NCI-H2081 (cell line): ENCODE measurements around the gene KCTD3.

Source experiments
- DNase-seq, 2 experiments: peaks; one replicate each; lab custom pipeline; 2025; lab: John Stamatoyannopoulos, UW

KCTD3 gene

DNA sequence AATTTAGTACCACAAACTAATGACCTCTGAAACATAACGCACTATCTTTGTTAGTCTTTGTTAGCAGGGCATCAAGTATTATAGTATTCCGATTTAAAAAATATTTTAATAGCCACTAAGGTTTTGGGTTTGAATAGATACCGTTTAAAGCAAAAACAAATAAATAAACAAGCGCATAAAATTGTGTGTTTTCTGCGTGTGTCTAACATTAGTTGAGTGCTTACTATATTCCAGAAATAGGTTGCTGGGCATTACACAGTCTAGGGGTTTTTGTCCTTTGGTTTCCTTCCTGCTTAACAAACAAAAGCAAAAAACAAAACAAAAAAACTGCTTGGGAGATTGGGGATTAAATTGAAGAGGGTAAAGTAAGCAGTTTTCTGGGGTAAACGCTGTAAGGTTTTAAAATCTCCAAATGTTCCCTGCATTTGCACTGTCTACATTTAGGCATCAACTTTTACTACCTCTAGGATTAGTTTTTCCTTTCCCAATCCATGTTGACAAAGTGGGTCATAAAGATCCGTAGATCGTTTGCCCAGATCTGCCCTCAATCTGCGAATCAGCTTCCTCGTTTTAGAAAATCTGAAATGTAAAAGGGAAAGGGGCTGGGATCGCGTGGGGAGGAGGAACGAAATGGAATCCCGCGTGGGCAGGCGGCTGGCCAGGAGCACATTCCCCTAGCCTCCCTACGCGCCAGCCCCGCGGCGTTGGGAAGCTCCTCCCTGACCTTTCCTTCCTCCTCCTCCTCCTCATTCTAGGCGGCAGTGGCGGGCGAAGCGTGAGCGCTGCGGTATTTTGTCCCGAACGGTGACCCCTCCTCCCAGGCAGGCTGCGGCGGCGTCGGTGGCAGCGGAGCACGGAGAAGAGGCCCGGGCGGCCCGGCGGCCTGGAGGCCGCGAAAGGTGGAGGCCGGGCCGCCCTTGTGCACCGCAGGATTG is at the start of gene KCTD3:
TSS of gene KCTD3 (plus strand) at position 749 of the 935 bp plus-strand sequence. CDS start 382 bp downstream, outside the sequence.
- DNase-seq: peak; percentile 67 to 80

DNA sequence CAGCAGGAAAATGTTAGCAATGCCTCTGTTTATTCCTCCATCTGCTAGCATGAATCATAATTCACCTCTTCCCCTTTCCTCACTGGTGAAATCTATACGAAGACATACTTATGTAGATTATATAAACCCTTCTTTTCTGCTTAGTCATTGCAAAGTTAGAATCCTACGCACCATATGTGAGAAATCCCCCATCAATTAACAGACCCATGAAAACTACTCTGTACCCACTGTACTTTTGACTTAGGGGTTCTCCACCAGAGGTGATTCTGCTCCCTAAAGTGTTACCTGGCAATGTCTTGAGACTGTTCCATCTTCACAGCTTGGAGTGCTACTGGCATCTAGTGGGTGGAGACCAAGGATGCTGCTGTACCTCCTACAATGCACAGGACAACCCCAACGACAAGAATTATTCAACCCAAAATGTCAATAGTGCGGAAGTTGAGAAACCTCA is 49.6 kb upstream of the KCTD3 start:
- peak in 1 of 2 experiments; percentile 65 for DNase-seq

DNA sequence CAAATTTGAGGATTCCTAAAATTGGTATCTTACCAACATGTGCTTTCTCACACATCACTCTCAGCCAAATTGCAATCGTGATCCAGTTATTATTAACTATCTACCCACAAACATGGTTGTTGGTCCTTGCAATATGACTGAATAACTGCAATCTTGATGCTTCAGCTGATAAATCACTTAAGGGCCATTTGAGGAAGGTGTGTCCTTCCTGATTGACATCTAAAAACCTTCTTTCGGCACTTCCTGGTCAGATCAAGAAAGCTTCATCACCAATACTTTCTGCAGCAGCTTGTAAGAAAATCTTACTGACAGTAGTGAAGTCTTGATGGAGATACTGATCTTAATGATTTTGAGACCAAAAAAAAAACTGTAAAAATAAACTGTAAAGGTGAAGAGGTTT is 48.5 kb upstream of the KCTD3 start:
- DNase-seq: no peak

DNA sequence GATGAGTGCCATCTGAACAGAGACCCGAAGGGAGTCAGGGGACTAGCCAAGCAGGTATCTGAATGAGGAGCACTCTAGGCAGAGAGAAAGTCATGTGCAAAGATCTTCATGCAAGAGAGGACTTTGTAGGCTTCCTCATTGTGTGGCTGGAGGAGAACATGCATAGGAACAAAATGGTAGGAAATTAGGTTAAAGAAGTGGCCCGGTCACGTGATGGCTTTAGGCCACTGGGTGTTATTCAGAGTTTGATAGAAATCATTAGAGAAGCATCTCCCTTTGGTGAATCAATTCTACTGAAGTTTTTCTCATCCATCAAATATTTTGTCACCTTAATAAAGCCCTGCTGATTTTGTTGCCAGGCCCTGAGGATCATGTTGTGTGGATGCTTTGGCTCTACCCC is 45.8 kb upstream of the KCTD3 start:
- DNase-seq: no peak

DNA sequence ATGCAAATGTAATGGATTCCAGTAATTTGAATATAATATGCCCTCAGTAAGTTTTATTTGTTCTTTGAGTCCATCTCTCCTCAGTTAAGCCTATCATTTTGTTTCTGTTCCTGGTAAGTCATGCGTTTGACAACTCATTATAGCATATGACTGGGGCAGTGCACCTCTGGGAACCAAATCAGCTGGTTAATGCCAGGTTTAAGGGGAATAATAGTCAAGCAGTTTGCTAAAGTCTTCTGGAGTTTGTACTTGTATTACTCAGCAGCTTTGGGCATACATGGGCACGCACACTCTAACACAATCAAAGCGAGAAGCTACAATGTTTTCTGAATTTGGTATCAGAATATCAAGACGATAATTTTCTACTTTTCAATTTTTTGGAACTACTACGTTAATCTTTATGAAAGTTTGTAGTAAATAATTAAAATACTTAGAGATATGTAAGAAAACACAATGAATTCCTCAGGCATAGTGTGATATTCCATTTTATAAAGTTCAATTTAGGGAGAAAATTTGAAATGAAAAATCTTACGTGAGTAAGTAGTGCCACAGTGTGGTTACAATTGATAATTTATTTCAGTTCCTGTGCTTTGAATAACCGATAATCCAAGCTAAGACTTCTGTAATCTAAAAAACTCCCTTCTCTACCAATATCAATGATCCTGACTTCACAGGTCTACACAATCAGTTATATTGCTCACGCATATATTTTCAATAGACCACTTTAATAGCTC is 43.8 kb upstream of the KCTD3 start:
- peak; percentile 20 to 30 for DNase-seq

DNA sequence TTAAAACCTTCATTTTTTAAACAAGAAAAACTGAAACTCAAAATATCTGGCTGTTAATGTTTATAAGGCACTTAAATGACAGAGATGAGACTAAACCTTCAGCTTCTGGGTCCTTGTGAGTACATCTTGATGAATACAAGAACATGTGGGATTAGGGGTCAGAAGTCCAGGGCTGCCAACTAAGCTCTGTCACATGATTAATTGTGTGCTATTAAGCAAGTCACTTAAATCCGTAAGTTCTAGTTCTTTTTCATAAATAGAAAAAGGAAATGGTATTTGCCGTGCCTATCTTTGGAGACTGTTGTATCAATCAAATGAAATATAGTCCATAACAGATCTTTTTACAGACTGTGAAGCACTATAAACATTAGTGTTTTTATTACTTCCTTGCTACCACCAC is 43.2 kb upstream of the KCTD3 start:
- DNase-seq: no peak

DNA sequence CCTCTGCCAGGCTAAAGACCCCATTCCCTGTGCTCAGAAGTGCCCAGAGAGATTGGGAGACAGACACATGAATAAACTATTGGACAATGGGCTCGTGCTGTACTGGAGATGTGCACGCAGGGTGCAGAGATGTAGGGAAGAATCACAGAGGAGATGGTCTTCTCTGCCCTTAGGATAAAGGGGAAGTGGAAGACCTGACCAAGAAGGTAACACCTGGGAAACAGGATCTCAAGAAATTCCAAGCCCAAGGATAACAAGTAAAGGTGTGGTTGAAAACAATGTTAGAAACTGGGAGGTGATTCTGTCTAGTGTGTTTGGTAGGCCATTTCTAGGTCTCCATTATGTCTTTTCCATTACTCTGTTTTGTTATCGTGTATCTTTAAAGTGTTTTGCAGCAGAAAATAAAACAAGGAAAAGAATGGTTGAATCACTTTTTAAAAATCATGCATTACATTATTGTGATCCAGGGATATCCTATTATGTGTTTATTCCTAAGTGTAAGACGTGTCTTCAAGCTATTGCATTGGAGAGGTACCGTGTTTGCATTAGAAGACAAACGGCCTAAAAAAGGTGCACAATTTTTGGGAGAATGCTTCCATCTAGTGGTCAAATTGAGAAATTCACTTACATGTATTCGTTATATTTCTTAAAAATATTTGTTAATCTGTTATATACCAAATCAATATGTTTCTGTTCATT is 40.8 kb upstream of the KCTD3 start:
- DNase-seq: peak; percentile 62 to 73

DNA sequence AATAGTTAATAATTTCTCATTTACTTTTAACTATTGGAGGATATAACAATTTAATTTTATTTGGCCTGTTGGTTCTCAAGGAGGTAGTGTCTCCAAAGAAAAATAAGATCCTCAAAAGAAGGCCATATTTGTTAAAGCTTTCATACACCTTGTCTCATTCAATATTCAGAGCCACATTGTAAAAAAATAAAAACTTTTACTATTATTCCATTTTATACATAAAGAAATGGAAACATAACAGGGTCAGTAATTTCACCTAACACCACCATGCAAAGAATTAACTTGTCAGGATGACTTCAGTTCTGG is 40.3 kb upstream of the KCTD3 start:
- DNase-seq: no peak

DNA sequence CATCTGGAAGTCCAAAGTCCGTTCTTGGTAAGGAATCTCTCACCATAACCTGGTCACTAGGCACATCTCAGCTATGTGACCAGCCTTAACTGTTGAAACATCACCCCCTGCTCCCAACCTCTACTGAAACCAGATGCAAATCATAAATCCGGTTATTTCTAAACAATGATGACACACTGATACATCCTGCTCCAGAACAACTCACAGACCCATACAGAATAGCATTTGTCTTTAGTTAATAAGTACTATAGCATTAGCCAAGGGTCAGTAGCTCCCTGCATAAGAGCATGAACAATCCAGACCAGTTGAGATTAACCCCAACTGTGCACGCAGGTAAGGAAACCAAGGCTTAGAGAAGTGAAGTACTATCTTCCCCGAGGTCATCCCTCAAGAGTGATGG is 38.0 kb upstream of the KCTD3 start:
- no peak for DNase-seq

DNA sequence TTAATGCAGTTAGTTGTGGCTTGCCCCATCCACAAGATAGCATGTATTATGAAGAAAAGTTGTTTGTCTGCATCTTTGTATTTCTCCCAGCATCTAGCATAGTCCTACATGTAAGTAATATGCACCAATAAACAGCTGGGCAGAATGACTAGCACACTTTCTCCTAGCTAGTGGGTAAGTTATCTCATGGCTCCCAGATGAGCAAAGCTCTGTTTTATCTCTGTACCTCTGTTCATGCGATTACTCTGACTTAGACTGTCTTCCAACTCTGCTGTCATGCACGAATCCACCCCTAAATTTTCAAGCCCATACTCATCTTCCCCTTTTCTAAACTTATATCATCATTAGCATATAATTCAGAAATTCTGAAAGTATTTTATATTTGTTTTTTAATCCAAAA is 37.5 kb upstream of the KCTD3 start:
- DNase-seq: no peak

DNA sequence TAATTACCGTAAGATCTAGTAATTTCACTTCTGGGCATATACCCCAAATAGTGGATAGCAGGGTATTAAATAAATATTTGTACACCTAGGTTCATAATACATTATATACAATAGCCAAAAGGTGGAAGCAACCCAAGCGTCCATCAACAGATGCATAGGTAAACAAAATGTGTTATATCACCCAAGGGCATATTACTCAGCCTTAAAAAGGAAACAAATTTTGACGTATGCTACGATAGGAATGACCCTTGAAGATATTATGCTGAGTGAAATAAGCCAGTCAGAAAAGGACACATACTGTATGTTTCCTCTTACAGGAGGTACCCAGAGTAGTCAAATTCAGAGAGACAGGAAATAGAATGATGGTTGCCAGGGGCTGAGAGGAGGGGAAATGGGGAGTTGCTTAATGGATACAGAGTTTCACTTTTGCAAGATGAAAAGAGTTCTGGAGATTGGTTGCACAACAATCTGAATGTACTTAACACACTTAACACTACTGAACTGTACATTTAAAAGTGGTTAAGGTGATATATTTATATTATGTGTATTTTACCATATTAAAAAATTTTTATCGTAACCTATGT is 36.6 kb upstream of the KCTD3 start:
- no peak for DNase-seq

DNA sequence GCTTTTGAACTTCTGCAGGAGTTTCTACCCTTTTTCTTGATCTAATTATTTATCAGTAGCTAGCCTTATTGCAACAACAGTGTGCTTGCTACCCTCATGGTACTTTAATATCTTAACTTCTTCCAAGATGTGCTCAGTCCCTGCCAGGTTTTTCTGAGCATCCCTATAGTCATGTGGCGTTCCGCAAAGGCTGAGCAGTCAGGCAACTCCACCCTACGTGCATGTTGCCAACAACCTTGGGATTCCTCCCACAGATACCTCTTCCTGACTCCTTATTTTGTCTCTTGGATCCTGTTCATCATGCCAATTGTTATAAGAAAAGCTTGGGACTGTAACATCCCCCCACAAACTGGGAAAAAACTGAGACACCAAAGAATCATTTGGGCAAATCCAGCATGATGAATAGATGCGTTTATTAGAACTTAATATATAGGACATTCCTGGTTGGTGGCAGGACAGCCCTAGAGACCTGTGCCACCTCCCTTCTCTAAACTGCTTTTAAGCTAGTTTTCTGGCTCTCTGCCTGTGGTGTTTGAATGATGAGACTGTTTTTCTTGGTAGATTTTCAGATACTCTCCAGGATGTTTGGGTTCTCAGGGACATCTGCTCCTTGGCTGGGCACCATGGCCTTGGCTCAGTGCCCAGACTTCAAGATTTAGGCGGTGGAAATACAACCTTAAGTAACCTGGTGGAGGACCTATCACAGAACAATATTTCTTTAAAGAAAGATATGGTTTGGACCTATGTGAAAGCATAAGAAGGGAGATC is 27.1 kb upstream of the KCTD3 start:
- DNase-seq: peak in 1 of 2 experiments; percentile 18

DNA sequence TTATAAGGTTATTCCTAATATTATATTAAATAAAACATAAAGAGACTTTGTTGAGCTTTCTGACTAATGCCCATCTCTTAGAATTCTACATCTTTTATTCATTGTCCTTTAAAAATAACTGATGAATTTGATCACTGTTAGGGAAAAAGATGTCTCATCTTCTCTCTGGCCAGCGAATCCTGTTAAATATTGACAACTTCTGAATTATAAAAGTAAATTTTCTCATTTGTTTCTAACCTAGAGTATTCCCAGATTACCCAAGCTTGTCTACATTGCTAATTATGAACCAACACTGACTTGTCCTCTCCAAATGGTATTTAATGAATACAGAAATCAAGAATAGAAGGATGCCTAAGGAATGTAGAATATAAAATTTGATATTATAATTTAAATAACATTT is 24.8 kb upstream of the KCTD3 start:
- DNase-seq: no peak

DNA sequence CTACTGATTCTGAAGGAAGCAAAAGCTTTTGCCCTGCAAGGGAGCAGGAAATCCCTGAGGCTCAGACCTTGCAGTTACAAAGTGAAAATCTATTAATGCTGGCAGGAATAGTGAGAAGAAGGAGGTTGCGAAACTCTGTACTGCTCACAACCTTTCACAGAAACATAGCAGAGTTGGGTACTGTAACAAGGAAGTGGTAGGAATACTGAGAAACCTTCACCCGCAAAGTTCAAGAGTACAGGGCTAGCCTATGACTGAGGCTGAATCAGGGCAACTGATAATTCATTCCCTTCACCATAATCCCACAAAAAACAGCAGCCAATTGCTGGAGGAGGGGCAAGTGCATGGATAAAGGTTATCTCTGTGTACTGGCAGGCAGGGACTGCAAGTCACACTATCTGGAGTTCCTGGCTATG is 23.9 kb upstream of the KCTD3 start:
- DNase-seq: no peak

DNA sequence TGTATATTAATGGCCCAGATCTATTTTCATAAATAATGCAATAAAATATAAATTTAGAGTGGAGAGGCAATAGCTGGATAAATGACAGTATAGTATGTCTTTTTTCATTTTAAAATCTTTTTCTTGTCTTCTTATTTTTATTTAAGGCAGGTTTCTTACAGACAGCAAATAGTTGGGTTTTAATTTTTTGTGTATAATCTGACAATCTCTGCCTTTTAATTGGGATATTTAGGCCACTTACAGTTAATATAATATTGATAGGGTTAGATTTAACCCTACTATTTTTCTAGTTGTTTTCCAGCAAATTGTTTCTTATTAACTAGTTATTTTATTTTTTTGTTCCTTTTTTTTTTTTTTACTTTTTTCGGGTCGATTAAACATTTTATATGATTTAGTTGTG is 23.3 kb upstream of the KCTD3 start:
- DNase-seq: no peak

DNA sequence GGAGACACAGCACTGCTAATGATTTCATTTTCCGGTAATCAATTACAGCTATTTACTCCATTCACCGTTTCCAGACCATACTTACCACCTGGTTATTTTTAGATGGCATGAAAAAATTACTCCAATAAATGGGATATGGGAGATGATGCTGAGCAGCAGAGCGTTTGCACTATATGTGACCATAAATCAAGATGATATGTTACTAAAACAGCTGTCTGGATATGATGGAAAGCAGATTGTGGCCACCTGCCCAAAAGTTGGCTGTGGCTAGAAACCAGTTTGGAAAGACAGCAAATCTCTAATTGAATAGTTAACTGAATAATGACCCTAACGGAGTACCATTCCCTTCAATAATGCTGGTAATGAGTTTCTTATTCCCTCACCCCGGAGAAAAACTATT is 22.5 kb upstream of the KCTD3 start:
- DNase-seq: no peak

DNA sequence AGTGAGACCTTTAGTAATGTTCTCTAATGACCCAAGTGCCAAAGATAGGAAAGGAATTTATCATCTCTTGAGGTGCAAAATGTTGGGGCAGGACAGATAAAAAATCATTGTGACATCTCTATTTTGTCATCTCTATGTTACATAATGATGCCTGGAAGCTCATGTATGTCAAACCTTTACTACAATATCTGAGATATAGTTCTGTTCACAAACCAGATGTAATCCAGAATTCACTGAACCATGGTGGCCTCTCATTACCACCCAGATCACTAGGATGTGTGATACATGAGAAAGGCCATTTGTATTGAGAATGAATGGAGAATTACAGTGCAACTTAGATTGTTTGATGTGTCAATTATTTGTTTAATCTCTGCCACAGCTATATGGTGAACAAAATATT is 22.0 kb upstream of the KCTD3 start:
- no peak for DNase-seq

DNA sequence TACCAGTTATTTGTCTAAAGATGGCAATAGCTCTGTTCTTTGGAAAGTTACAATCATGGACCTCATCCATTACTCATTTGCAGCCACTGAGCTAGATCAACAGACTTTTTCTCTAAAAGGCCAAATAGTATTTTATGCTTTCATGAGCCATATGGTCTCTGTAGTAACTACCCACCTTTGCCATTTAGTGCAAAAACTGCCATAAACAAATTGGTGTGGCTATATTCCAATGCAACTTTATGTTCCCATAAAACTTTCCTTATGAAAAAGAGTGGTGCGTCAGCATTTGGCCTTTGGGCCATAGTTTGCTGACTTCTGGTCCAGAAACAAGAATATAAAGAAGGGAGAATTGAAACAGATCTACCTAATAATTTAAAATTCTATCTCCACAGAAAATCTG is 20.1 kb upstream of the KCTD3 start:
- no peak for DNase-seq

DNA sequence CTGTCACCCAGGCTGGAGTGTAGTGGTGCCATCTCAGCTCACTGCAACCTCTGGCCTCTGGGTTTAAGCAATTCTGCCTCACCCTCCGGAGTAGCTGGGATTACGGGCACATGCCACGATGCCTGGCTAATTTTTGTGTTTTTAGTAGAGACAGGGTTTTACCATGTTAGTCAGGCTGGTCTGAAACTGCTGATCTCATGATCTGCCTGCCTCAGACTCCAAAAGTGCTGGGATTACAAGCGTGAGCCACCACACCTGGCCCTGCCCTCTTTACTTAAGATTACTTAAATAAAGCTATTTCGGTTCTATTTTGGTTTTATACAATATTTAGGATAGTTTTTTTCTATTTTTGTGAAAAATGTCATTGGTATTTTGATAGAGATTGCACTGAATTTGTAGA is 15.3 kb upstream of the KCTD3 start:
- no peak for DNase-seq

DNA sequence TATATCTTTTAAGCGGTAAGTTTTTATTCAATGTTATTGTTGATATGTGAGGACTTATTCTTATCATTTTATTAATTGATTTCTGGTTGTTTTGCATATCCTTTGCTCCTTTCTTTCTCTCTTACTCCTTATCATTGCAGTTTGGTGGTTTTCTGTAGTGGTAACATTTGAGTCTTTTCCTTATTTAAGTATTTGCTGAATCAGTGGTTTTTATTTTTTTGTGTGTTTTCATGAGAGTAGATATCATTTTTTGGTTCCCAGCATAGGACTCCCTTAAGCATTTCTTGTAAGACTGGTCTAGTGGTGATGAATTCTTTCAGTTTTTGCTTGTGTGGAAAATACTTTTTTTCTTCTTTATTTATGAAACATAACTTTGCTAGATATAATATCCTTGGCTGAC is 12.2 kb upstream of the KCTD3 start:
- no peak for DNase-seq

DNA sequence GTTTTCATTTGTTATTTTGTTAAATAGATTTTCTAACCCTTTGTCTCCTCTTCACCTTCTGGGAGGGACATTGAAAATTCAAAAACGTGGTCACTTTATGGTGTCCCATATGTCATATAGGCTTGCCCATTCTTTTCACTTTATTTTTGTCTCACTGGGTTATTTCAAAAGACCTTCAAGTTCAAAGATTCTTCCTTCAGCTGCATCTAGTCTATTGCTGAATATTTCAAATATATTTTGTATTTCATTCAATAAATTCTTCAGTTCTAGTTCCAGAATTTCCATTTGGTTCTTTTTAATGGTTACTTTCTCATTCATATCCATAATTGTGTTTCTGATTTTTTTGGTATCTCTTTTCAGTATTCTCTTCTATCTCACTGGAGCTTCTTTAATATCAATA is 11.6 kb upstream of the KCTD3 start:
- no peak for DNase-seq

DNA sequence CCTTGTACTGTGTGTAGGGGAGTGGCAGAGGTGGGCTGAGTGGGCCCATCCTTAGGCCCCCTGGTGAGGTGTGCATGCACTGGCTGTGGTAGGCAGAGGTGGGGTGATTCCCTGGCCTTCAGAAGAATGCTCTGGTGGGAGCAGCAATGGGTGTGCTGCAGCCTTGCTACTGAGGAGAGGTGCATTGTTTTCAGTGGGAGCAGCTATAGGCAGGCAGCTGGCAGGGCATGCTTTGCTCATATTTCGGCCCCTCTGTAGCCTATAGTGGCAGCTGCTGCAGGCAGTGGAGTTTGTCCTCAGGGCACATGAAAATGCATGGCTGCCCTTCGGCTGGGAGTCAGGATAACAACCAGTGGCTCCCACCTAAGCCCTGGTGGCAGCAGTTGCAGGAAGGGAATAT is 10.1 kb upstream of the KCTD3 start:
- DNase-seq: no peak
